B cell (primary cell): ENCODE data around the gene LMAN2. TPM values are rescaled to one million over a fixed set of nuclear protein-coding genes. Genes with fewer than 3 reads are reported as not detected.
A peak's percentile ranks its signal among the peaks of the same experiment; 100 is the strongest.

ENCODE experiments used
- ATAC-seq: fragments of 200-7000 bp; cut with Tn5 transposase; one replicate; pipeline ENCODE4 v1.10.0; 2021; ENCODE audit warnings: low read depth, mild to moderate bottlenecking, moderate number of reproducible peaks, moderate library complexity
- CTCF ChIA-PET: fragments of 350-600 bp; sonication (Branson Sonifier 250); formaldehyde crosslinking; loops from one replicate; lab custom pipeline; 2021; ENCODE audit warnings: antibody characterized with exemption, inconsistent platforms; lab: Charles Lee
- POLR2A ChIA-PET: fragments of 350-600 bp; sonication (Branson Sonifier 250); formaldehyde crosslinking; loops from one replicate; lab custom pipeline; 2021; ENCODE audit warnings: antibody characterized with exemption; lab: Charles Lee
- DNase-seq: peaks from one replicate; pipeline ENCODE4 v3.0.0; 2013
- H2AFZ ChIP-seq: 2 replicates; pipeline ENCODE4 v1.6.1; 2012; ENCODE audit warnings: mild to moderate bottlenecking, low read depth, low read length; ENCODE audit not compliant: insufficient read depth, poor library complexity, severe bottlenecking
- H3K27ac ChIP-seq, 2 donors: 1 replicate in 1 of 2; 2 replicates in 1 of 2; pipeline ENCODE4 v1.5.1; 2012 to 2013; ENCODE audit warnings: low read length in 2 of 2, mild to moderate bottlenecking in 2 of 2, moderate library complexity in 1 of 2
- H3K27me3 ChIP-seq, 4 experiments: fragments of 200-600 bp in 1 of 4; sonication (generic) in 1 of 4; replicated peaks in 1 of 4; 1 replicate in 2 of 4; 2 replicates in 2 of 4; pipeline versions ENCODE4 v1.6.1 to v1.7.0; 2013 to 2016; ENCODE audit warnings: low read length in 3 of 4, mild to moderate bottlenecking in 2 of 4, mixed read lengths in 1 of 4, moderate library complexity in 1 of 4; ENCODE audit not compliant: insufficient read depth in 4 of 4, control insufficient read depth in 3 of 4; ENCODE audit errors: control extremely low read depth in 1 of 4
- H3K36me3 ChIP-seq, 2 experiments: replicated peaks in 1 of 2; 1 replicate in 1 of 2; 2 replicates in 1 of 2; pipeline versions ENCODE4 v1.6.1 to v1.7.1; 2013; ENCODE audit warnings: low read length in 1 of 2; ENCODE audit not compliant: insufficient read depth in 2 of 2, control insufficient read depth in 1 of 2; ENCODE audit errors: control extremely low read depth in 1 of 2, extremely low read depth in 1 of 2
- H3K4me1 ChIP-seq, 2 donors: fragments of 200-600 bp in 1 of 2; sonication (generic) in 1 of 2; 1 replicate in 1 of 2; 2 replicates in 1 of 2; pipeline versions ENCODE4 v1.5.1 to v1.6.1; 2013 to 2017; ENCODE audit warnings: low read length in 2 of 2; ENCODE audit not compliant: control insufficient read depth in 2 of 2, insufficient read depth in 2 of 2
- H3K4me2 ChIP-seq: replicated peaks from 2 replicates; pipeline ENCODE3; 2012; ENCODE audit warnings: mild to moderate bottlenecking, low read depth, low read length; ENCODE audit not compliant: poor library complexity, severe bottlenecking
- H3K4me3 ChIP-seq, 5 experiments: fragments of 200-600 bp in 1 of 5; sonication (generic) in 1 of 5; 1 replicate in 3 of 5; 2 replicates in 2 of 5; pipeline versions ENCODE4 v1.5.1 to v1.7.0; 2011 to 2016; ENCODE audit warnings: low read length in 4 of 5, mild to moderate bottlenecking in 4 of 5, low read depth in 2 of 5, control low read depth in 1 of 5, moderate library complexity in 1 of 5; ENCODE audit not compliant: insufficient read depth in 1 of 5; ENCODE audit errors: control extremely low read depth in 1 of 5, extremely low read depth in 1 of 5
- H3K79me2 ChIP-seq: fragments of 200-600 bp; sonication (generic); one replicate; pipeline ENCODE4 v1.6.0; 2016; ENCODE audit warnings: low read length; ENCODE audit not compliant: control insufficient read depth, insufficient read depth
- H3K9ac ChIP-seq: fragments of 200-600 bp; sonication (generic); 2 replicates; pipeline ENCODE4 v1.6.1; 2017; ENCODE audit warnings: mild to moderate bottlenecking, low read length, moderate library complexity
- H3K9me3 ChIP-seq, 3 donors: one replicate each; pipeline versions ENCODE4 v1.6.1 to v1.7.1; 2013; ENCODE audit warnings: low read length in 2 of 3; ENCODE audit not compliant: control insufficient read depth in 2 of 3, insufficient read depth in 1 of 3; ENCODE audit errors: control extremely low read depth in 1 of 3
- H4K20me1 ChIP-seq: 2 replicates; pipeline ENCODE4 v1.6.0; 2012; ENCODE audit warnings: mild to moderate bottlenecking, low read length; ENCODE audit not compliant: insufficient read depth, control insufficient read depth, poor library complexity, severe bottlenecking
- H3K27ac Mint-ChIP-seq: one replicate; pipeline ENCODE4 v1.8.0; 2021; ENCODE audit warnings: mixed read lengths
- H3K27me3 Mint-ChIP-seq: one replicate; pipeline ENCODE4 v1.8.0; 2021; ENCODE audit warnings: mixed read lengths
- H3K4me1 Mint-ChIP-seq: one replicate; pipeline ENCODE4 v1.8.0; 2021; ENCODE audit warnings: mixed read lengths
- H3K4me3 Mint-ChIP-seq: one replicate; pipeline ENCODE4 v1.8.0; 2021; ENCODE audit warnings: mixed read lengths
- H3K9me3 Mint-ChIP-seq: one replicate; pipeline ENCODE4 v1.8.0; 2022; ENCODE audit warnings: mixed read lengths; ENCODE audit not compliant: insufficient read depth
- EZH2 ChIP-seq: IDR thresholded peaks from 2 replicates; pipeline ENCODE4 v1.6.1; 2012; ENCODE audit warnings: borderline replicate concordance, low read depth, mild to moderate bottlenecking, moderate library complexity, low read length; ENCODE audit not compliant: insufficient read depth, poor library complexity, severe bottlenecking
- WGBS: methylation state at CpG from one replicate; pipeline ENCODE4 v1.1.5; 2013; ENCODE audit warnings: missing lambda C conversion rate; ENCODE audit not compliant: insufficient coverage; 5-methylcytosine and 5-hydroxymethylcytosine counted together
- intact Hi-C: fragments of 100-400 bp; cut with micrococcal nuclease; formaldehyde crosslinking; loops from one replicate; pipeline ENCODE4 v1.10.0; 2022
- polyA plus RNA-seq: library from polyadenylated mRNA; depleted of rRNA; stranded (reverse); fragments of >200 nt; gene quantifications from 2 replicates; pipeline ENCODE4 v1.2.3, GENCODE V29; 2012
- total RNA-seq, 2 donors: library from RNA; stranded (reverse); fragments of 120-200 nt in 1 of 2; gene quantifications; 1 replicate in 1 of 2; 2 replicates in 1 of 2; pipeline versions ENCODE4 v1.2.3 to v1.2.4, GENCODE V29; 2013 to 2022
- TF ChIP-seq, protein P1 (sequence below): fragments of 200-600 bp; IDR thresholded peaks from one replicate; pipeline ENCODE4 v1.8.0; 2022; ENCODE audit warnings: antibody characterized with exemption, mild to moderate bottlenecking

LMAN2 gene
- total and polyA plus RNA-seq, 2 donors (not counting 1 experiment from before 2014, with no cell fraction given), result 99.4 to 123 TPM

DNA sequence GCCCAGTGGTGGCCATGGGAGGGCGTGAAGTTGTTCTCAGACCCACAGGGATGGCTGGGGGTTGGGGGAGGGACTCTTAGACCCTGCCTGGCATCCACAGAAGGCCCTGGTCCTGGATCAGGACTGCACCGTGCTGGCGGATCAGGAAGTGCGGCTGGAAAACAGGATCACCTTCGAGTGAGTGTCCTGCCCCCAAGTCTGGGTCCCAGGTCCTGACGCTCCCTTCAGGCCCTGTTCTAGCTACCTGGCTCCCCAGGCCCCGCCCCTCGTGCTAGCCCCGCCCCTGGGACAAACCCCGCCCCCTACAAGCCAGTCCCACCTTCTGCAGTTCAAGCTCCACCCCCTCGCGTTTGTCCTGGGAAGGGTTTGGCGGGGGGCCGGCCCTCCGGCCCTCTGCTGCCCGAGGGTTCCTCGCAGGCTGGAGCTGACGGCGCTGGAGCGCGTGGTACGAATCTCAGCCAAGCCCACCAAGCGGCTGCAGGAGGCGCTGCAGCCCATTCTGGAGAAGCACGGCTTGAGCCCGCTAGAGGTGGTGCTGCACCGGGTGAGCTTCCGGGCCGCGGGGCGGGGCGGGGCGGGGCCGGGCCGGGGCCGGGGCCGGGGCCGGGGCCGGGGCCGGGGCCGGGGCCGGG is 19.1 kb upstream of the LMAN2 start:
- peak overlapping the region; percentile 63 for H3K4me3 Mint-ChIP-seq
- H3K4me1 Mint-ChIP-seq, result peaks cover 42% of the 10 kb centered on the region
- H3K27ac Mint-ChIP-seq, result no peak overlapping the region
- Histone ChIP-seq H3K9me3 (no peaks in the 10 kb centered on the region), H3K4me3 (peak overlapping the region in 1 of 5 experiments; percentile 42), H3K27me3 (no peaks in the 10 kb centered on the region), H3K9ac (no peak overlapping the region), H3K27ac (no peak overlapping the region), H4K20me1 (peaks cover 63% of the 10 kb centered on the region), H3K4me1 (peaks cover 35 to 38% of the 10 kb centered on the region in 2 donors), H3K4me2 (peak overlapping the region; percentile 66), H3K36me3 (peaks cover 0 to 60% of the 10 kb centered on the region in 2 experiments), H2AFZ (no peak overlapping the region), H3K79me2 (peaks cover 10% of the 10 kb centered on the region)
- TF ChIP-seq EZH2, result no peak
- TF ChIP-seq, protein P1, sequence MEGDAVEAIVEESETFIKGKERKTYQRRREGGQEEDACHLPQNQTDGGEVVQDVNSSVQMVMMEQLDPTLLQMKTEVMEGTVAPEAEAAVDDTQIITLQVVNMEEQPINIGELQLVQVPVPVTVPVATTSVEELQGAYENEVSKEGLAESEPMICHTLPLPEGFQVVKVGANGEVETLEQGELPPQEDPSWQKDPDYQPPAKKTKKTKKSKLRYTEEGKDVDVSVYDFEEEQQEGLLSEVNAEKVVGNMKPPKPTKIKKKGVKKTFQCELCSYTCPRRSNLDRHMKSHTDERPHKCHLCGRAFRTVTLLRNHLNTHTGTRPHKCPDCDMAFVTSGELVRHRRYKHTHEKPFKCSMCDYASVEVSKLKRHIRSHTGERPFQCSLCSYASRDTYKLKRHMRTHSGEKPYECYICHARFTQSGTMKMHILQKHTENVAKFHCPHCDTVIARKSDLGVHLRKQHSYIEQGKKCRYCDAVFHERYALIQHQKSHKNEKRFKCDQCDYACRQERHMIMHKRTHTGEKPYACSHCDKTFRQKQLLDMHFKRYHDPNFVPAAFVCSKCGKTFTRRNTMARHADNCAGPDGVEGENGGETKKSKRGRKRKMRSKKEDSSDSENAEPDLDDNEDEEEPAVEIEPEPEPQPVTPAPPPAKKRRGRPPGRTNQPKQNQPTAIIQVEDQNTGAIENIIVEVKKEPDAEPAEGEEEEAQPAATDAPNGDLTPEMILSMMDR, result peak; percentile 33
- peak; percentile 75 for ATAC-seq
- peak; percentile 63 for DNase-seq
- POLR2A ChIA-PET, result interaction anchor here (0.7 to 1.4 kb wide), 4 partner anchors 10 to 85 kb away, joined by 3 to 8 read pairs (median 3); partner anchors contain the start of gene LMAN2
- H3K27me3 Mint-ChIP-seq, result no peaks in the 10 kb centered on the region
- intact Hi-C loops, result loop anchor here (2.0 kb wide), 1 partner anchor 14 kb away; the partner anchor contains the start of gene RGS14
- 39% methylated on average over 30 of the region's 42 CpGs for WGBS
- CTCF ChIA-PET, result interaction anchor here (1.1 to 5.5 kb wide), 13 partner anchors 9 to 130 kb away, joined by 3 to 60 read pairs (median 6); partner anchors contain the start of genes LMAN2 and RGS14
- no peaks in the 10 kb centered on the region for H3K9me3 Mint-ChIP-seq
